Thyroid gland (tissue), 4 donors: ENCODE data around the gene ZNF436.

Experiments
- POLR2A ChIP-seq, 2 donors: fragments of 450-650 bp; IDR thresholded peaks; one replicate each; pipeline ENCODE4 v1.6.1; 2017; ENCODE audit warnings: antibody characterized with exemption in 2 of 2, mild to moderate bottlenecking in 2 of 2, moderate library complexity in 1 of 2
- TF ChIP-seq, protein P1 (sequence below), 6 experiments: fragments of 200-600 bp in 3 of 6; fragments of 450-650 bp in 3 of 6; sonication (generic) in 3 of 6; IDR thresholded peaks; one replicate each; pipeline ENCODE4 v1.5.1; 2016 to 2019; ENCODE audit warnings: antibody characterized with exemption in 6 of 6, mild to moderate bottlenecking in 2 of 6, inconsistent platforms in 1 of 6, moderate library complexity in 1 of 6

- TF ChIP-seq, protein P1, sequence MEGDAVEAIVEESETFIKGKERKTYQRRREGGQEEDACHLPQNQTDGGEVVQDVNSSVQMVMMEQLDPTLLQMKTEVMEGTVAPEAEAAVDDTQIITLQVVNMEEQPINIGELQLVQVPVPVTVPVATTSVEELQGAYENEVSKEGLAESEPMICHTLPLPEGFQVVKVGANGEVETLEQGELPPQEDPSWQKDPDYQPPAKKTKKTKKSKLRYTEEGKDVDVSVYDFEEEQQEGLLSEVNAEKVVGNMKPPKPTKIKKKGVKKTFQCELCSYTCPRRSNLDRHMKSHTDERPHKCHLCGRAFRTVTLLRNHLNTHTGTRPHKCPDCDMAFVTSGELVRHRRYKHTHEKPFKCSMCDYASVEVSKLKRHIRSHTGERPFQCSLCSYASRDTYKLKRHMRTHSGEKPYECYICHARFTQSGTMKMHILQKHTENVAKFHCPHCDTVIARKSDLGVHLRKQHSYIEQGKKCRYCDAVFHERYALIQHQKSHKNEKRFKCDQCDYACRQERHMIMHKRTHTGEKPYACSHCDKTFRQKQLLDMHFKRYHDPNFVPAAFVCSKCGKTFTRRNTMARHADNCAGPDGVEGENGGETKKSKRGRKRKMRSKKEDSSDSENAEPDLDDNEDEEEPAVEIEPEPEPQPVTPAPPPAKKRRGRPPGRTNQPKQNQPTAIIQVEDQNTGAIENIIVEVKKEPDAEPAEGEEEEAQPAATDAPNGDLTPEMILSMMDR (IDR thresholded peaks at IDR 0.05), result no peak
- TF ChIP-seq POLR2A (IDR thresholded peaks at IDR 0.05), result no peak
Measured at GRCh38 chr1:23400324-23401114, 30.9 kb upstream of the ZNF436 start.
